AML-193 (cell line): Measurements from ENCODE around the gene ANKMY1.

ENCODE experiments used
- DNase-seq, 2 experiments: peaks; one replicate each; lab custom pipeline; 2025; lab: John Stamatoyannopoulos, UW

ANKMY1 gene

GRCh38 chr2:240477916-240478315, 79.9 kb downstream of the ANKMY1 start:
- no peak for DNase-seq

GRCh38 chr2:240473211-240473610, 84.6 kb downstream of the ANKMY1 start:
- no peak for DNase-seq

- DNase-seq: no peak
Observed at GRCh38 chr2:240472078-240472790, 85.6 kb downstream of the ANKMY1 start.

- no peak for DNase-seq
Observed at GRCh38 chr2:240469740-240470139, 88.0 kb downstream of the ANKMY1 start.

GRCh38 chr2:240469239-240469636, 88.5 kb downstream of the ANKMY1 start:
- DNase-seq: no peak

GRCh38 chr2:240468303-240469238, 89.2 kb downstream of the ANKMY1 start:
- no peak for DNase-seq

GRCh38 chr2:240467659-240468302, 90.0 kb downstream of the ANKMY1 start:
- DNase-seq: no peak

- no peak for DNase-seq
Observed at GRCh38 chr2:240467149-240467642, 90.6 kb downstream of the ANKMY1 start.

- DNase-seq: no peak
Observed at GRCh38 chr2:240466579-240467148, 91.1 kb downstream of the ANKMY1 start.

GRCh38 chr2:240465765-240466578, 91.8 kb downstream of the ANKMY1 start:
- DNase-seq: no peak

- DNase-seq: no peak
Observed at GRCh38 chr2:240465268-240465764, 92.5 kb downstream of the ANKMY1 start.

- DNase-seq: no peak
Observed at GRCh38 chr2:240464514-240465241, 93.1 kb downstream of the ANKMY1 start.

- DNase-seq: no peak
Observed at GRCh38 chr2:240463866-240464481, 93.8 kb downstream of the ANKMY1 start.

- DNase-seq: no peak
Observed at GRCh38 chr2:240463274-240463865, 94.4 kb downstream of the ANKMY1 start.

GRCh38 chr2:240462707-240463273, 95.0 kb downstream of the ANKMY1 start:
- DNase-seq: no peak

- no peak for DNase-seq
Observed at GRCh38 chr2:240462073-240462706, 95.6 kb downstream of the ANKMY1 start.

GRCh38 chr2:240461471-240462072, 96.2 kb downstream of the ANKMY1 start:
- no peak for DNase-seq

- DNase-seq: no peak
Observed at GRCh38 chr2:240460781-240461431, 96.9 kb downstream of the ANKMY1 start.
